ENCODE measurements around the gene FAM204A. TPM values are rescaled to one million over a fixed set of nuclear protein-coding genes. Genes with fewer than 3 reads are reported as not detected.

Gene FAM204A
- polyA plus RNA-seq, 1 experiment: 23.1 TPM

DNA sequence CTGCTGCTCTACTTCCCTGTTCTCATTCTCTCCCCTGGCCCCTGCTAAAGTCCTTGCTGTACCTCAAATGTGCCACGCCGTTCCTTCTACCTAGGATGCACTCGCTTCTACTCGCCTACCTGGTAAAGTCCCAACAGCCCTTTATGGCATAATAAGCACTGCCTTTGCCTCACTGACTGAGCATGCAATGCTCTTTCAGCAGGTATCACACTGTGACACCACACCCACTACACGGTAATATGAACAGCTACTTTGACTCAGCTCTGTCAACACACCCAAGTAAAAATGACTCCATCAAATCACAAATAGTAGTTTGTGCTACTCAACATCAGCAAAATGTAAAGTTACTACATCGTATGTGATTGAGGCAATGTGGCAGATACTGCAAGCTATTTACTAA lies 37.6 kb downstream of the FAM204A start:
- DNase-seq (ENCODE audit: low read depth): no peak
- ChIA-PET POLR2A (no interaction called here), CTCF (interaction anchor here (1.7 kb wide), 1 partner anchor 808 kb away, joined by 7 read pairs; no protein-coding TSS in a partner anchor)
- Histone ChIP-seq H3K27me3 (ENCODE audit: control insufficient read depth, insufficient read depth, low read length) (no peaks in the 10 kb centered on the region), H3K36me3 (ENCODE audit: control insufficient read depth, insufficient read depth, low read length) (peaks cover 4% of the 10 kb centered on the region), H3K4me3 (ENCODE audit: low read depth, low read length) (no peak overlapping the region)
- TF ChIP-seq, protein P1, sequence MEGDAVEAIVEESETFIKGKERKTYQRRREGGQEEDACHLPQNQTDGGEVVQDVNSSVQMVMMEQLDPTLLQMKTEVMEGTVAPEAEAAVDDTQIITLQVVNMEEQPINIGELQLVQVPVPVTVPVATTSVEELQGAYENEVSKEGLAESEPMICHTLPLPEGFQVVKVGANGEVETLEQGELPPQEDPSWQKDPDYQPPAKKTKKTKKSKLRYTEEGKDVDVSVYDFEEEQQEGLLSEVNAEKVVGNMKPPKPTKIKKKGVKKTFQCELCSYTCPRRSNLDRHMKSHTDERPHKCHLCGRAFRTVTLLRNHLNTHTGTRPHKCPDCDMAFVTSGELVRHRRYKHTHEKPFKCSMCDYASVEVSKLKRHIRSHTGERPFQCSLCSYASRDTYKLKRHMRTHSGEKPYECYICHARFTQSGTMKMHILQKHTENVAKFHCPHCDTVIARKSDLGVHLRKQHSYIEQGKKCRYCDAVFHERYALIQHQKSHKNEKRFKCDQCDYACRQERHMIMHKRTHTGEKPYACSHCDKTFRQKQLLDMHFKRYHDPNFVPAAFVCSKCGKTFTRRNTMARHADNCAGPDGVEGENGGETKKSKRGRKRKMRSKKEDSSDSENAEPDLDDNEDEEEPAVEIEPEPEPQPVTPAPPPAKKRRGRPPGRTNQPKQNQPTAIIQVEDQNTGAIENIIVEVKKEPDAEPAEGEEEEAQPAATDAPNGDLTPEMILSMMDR (IDR thresholded peaks at IDR 0.05; ENCODE audit: insufficient read depth, low read depth, low read length): no peak

DNA sequence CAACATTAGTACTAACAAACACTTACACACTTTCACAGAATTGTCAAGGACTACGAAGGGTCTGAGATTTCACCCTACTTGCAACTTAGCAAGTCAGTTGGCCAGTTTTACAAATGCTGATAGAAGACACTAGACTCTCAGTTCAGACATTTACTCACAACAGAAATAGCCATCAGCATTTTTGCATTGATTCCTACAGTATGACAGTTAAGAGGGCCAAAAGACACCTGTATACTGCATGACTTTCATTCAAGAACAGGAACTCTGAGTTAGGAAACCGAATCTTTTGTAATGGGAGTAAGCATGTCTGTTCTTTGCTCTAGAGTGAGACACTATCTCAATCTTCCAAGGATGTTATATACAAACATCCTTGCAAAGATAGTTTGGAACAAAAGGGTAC lies 40.9 kb downstream of the FAM204A start:
- Histone ChIP-seq H3K4me3 (ENCODE audit: low read depth, low read length) (no peak overlapping the region), H3K27me3 (ENCODE audit: control insufficient read depth, insufficient read depth, low read length) (no peaks in the 10 kb centered on the region), H3K36me3 (ENCODE audit: control insufficient read depth, insufficient read depth, low read length) (peaks cover 2% of the 10 kb centered on the region)
- TF ChIP-seq, protein P1 (IDR thresholded peaks at IDR 0.05; ENCODE audit: insufficient read depth, low read depth, low read length): no peak
- DNase-seq (ENCODE audit: low read depth): no peak
- POLR2A ChIA-PET: no interaction called here
- CTCF ChIA-PET: no interaction called here

DNA sequence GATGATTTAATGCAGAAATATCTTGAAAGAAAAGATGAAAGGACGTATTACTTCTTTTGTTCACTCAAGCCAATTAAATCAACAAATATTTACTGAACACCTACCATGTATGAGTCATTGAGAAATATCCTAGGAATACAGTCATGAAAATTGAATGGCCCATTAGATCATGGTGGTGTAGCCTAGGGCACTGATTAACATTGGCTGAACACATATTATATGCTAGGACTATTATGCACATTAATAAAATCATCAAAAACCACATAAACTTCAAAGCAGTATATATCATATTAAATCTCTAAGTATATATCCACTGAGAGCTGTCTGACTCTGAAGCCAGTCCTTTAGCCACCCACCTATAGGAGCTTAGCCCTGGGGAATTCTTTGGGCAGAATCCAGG lies 41.8 kb downstream of the FAM204A start:
- POLR2A ChIA-PET: interaction anchor here (0.6 kb wide), 1 partner anchor 199 kb away, joined by 3 read pairs; no protein-coding TSS in a partner anchor
- DNase-seq (ENCODE audit: low read depth): no peak
- TF ChIP-seq, protein P1 (IDR thresholded peaks at IDR 0.05; ENCODE audit: insufficient read depth, low read depth, low read length): no peak

DNA sequence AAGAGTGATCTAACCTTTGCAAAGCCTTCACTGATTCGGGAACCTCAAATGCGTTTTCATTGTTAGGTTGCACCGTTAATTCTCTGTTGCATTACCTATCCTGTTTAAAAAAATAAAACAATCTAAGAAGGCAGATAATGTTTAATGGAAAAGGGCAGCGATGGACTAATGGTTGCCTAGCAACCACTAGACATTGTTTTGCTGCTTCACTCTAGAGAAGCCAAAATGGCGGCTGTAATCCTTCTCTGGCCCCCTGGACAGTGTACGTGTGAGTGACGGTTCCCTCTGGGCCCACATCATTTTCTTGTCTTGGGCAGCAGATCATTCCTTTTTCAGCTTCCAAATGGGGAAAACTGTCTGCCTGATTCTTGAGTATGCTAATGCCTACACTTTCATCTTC lies 43.3 kb downstream of the FAM204A start:
- Histone ChIP-seq H3K27me3 (ENCODE audit: control insufficient read depth, insufficient read depth, low read length) (no peaks in the 10 kb centered on the region), H3K36me3 (ENCODE audit: control insufficient read depth, insufficient read depth, low read length) (no peaks in the 10 kb centered on the region; the same call in 1 of the 2 replicates), H3K4me3 (ENCODE audit: low read depth, low read length) (no peak overlapping the region)
- CTCF ChIA-PET: interaction anchor here (0.6 to 1.6 kb wide), 3 partner anchors 13 to 1764 kb away, joined by 3 to 4 read pairs (median 3); no protein-coding TSS in a partner anchor
- POLR2A ChIA-PET: no interaction called here
- TF ChIP-seq, protein P1 (IDR thresholded peaks at IDR 0.05; ENCODE audit: insufficient read depth, low read depth, low read length): no peak
- no peak for DNase-seq (ENCODE audit: low read depth)

More for the DNA sequence above, 41.8 kb downstream of the FAM204A start:
- Histone ChIP-seq H3K4me3 (ENCODE audit: low read depth, low read length) (no peak overlapping the region), H3K27me3 (ENCODE audit: control insufficient read depth, insufficient read depth, low read length) (no peaks in the 10 kb centered on the region), H3K36me3 (ENCODE audit: control insufficient read depth, insufficient read depth, low read length) (peaks cover 2% of the 10 kb centered on the region)
- CTCF ChIA-PET: interaction anchor here (0.9 to 1.2 kb wide), 2 partner anchors 12 to 159 kb away, joined by 3 to 4 read pairs; no protein-coding TSS in a partner anchor

DNA sequence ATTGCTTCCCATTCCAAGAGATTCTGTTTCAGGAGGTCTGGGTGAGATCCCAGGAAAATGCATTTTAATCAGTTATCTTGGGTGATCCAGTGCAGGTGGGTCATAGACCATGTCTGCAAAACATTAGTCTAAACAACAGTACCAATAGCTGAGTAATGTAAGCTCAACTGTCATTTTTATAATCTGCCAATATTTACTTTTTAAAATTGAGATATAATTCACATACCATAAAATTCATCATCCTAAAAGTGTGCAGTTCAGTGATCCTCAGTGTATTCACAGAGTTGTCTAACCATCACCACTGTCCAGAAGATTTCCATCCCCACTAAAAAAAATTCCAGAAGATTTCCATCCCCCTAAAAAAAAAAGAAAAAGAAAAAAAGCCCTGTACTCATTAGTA lies 51.0 kb downstream of the FAM204A start:
- ChIA-PET POLR2A (no interaction called here), CTCF (no interaction called here)
- H3K36me3 ChIP-seq (ENCODE audit: control insufficient read depth, insufficient read depth, low read length): no peaks in the 10 kb centered on the region
- DNase-seq (ENCODE audit: low read depth): no peak
- TF ChIP-seq, protein P1 (IDR thresholded peaks at IDR 0.05; ENCODE audit: insufficient read depth, low read depth, low read length): no peak
- H3K27me3 ChIP-seq (ENCODE audit: control insufficient read depth, insufficient read depth, low read length): no peaks in the 10 kb centered on the region
- no peak overlapping the region for H3K4me3 ChIP-seq (ENCODE audit: low read depth, low read length)

Data from BJ (cell line).